WERI-Rb-1 (cell line): Measurements from ENCODE around the gene CEBPG.

Experiments used
- DNase-seq: peaks from one replicate; pipeline ENCODE4 v3.0.0-alpha.2; 2020
- H3K27ac ChIP-seq: fragments of 250-450 bp; sonication (Bioruptor Pico); 2 replicates; pipeline ENCODE4 v1.5.1; 2020; ENCODE audit warnings: mild to moderate bottlenecking, moderate library complexity
- H3K27me3 ChIP-seq: fragments of 250-450 bp; sonication (Bioruptor Pico); 2 replicates; pipeline ENCODE4 v1.5.1; 2021; ENCODE audit warnings: mild to moderate bottlenecking, low read depth, moderate library complexity; ENCODE audit not compliant: insufficient read depth, severe bottlenecking
- H3K36me3 ChIP-seq: fragments of 250-450 bp; sonication (Bioruptor Pico); 2 replicates; pipeline ENCODE4 v1.5.1; 2020; ENCODE audit warnings: mild to moderate bottlenecking, moderate library complexity
- H3K4me3 ChIP-seq: 2 replicates; pipeline ENCODE4 v1.5.1; 2011; ENCODE audit warnings: low read depth, mild to moderate bottlenecking, control low read depth, low read length
- H3K9me3 ChIP-seq: fragments of 250-450 bp; sonication (Bioruptor Pico); 2 replicates; pipeline ENCODE4 v1.5.1; 2021; ENCODE audit warnings: mild to moderate bottlenecking, moderate library complexity; ENCODE audit not compliant: severe bottlenecking
- TF ChIP-seq, protein P1 (sequence below): IDR thresholded peaks from 2 replicates; pipeline ENCODE4 v1.5.1; 2011; ENCODE audit warnings: low read depth, mild to moderate bottlenecking, control low read depth, inconsistent platforms, low read length

The CEBPG gene

DNA sequence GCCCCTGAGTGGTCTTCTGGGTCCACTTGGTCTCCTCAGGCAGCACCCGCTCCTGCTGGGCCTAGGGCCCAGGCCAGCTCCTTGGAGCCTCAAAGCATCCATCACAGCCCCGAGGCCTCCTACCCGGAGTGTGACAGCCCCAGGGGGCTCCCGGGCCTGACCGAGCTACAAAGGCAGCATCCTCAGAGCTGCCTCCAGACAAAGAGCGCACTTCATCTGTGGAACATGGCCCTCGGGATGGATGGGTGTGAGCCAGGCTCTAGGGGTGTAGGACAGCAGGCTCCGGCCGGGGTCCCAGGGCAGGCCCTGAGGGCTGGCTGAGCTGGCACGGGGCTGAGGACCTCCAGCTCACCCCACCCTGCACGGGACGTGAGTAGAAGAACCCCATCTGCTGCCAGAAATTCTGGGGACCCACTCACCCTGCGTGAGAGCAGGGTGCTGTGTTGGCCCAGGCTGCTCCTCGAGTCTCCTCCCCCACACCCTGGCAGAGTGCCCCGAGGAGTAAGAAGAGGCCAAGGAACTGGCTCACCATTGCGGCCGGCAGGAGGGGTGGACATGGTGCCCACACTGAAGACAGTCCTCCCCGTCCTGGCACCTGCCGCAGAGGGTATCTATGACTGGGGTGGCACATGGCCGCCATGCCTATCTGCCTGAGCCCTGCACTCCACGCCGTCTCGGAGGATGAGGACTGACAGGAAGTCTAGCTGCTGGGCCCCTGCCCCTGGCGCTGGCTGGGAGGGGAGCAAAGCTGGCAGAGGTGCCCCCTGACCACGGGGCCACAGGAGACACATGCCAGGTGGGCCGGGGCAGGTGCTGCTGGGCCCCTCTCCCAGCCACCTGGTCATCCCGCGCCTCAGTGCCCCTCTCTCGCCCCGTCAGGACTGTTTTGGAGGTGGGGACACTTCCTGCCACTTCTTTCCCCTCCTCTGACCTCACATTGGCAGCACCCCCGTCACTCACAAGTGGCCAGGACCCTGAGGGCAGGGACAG, 22.3 kb downstream of the CEBPG start:
- H3K4me3 ChIP-seq = no peak overlapping the region
- H3K27me3 ChIP-seq = no peaks in the 10 kb centered on the region
- no peak overlapping the region for H3K27ac ChIP-seq
- TF ChIP-seq, protein P1, sequence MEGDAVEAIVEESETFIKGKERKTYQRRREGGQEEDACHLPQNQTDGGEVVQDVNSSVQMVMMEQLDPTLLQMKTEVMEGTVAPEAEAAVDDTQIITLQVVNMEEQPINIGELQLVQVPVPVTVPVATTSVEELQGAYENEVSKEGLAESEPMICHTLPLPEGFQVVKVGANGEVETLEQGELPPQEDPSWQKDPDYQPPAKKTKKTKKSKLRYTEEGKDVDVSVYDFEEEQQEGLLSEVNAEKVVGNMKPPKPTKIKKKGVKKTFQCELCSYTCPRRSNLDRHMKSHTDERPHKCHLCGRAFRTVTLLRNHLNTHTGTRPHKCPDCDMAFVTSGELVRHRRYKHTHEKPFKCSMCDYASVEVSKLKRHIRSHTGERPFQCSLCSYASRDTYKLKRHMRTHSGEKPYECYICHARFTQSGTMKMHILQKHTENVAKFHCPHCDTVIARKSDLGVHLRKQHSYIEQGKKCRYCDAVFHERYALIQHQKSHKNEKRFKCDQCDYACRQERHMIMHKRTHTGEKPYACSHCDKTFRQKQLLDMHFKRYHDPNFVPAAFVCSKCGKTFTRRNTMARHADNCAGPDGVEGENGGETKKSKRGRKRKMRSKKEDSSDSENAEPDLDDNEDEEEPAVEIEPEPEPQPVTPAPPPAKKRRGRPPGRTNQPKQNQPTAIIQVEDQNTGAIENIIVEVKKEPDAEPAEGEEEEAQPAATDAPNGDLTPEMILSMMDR = no peak
- DNase-seq = no peak
- no peaks in the 10 kb centered on the region; the same call in 1 of the 2 replicates for H3K36me3 ChIP-seq
- H3K9me3 ChIP-seq = no peaks in the 10 kb centered on the region

DNA sequence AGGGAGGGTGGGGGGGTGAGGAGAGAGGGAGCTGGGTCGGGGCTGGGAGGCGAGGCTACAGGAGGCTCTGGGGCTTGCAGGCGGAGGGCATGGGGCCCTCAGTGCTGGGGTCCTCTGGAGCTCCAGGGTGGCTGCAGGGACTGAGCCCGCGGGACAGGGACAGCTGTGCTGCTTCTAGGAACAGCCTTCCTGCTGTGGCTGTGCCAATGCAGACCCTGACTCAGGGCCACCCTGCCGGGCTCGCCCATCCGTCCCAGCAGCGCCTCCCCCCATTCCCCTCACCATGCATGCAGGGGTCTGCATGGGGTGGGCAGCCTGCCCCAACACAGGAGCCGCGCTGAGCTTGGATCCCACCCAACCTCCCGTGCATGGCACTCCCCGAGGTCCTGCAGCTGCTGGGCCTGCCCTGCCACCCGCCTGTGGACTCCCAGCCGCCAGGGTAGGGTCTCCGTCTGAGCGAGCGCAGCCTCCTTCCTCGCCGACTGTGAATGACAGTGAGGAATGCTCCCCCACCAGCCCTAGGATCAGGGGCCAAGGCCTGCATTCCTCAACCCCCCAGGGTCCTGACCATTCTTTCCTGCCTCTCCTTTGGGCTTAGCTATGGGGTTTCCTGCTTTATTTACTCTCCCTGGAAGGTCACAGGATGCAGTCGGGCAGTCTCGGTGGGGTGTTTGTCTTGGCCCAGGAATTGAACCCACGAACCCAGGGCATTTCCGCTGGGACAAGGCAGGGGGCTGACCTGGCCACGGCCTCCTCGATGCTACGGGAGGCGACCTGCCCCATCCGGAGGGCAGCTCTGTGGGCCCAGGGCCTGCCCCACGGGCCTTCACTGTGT, 23.4 kb downstream of the CEBPG start:
- DNase-seq = no peak
- Histone ChIP-seq H3K27me3 (no peaks in the 10 kb centered on the region), H3K4me3 (no peak overlapping the region), H3K9me3 (no peaks in the 10 kb centered on the region), H3K27ac (no peak overlapping the region), H3K36me3 (no peaks in the 10 kb centered on the region; the same call in 1 of the 2 replicates)
- TF ChIP-seq, protein P1 = no peak

DNA sequence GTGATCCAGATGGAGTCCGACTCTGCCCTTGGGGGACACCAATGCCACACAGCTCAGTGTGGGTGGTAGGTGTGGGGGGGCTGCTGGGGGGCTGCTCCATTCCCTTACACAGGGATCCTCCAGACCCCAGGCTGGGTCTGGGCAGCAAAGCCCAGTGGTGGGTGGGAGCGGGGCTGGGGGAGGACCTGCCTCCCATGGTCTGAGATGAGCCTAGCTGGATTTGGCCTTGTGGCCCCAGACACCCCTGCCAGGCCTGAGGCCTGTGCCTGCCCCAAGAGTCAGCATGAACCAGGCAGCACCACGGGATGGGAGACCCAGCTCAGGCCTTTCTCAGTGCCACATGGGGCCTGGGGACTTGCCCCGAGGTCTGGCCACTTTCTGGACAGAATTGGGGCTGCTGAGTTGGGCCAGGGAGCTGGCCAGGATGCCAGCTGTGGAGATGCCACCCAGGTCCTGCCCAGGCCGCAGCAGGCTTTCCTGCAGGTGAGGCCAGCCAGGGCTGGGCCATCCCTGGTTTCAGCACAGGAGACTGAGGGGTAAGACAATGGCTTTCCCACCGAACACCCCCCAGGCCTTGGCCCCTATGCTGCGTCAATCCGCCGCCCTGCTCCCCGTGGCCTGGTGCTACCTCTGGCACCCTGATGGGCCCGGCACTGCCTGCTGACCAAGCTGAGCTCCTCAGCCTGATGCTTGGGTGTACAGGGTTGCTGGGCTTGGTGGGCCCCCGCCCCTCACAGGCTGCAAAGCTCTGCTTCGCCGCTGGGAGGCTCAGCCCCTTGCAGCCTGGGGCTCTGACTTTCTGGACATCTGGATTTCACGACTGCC, 24.2 kb downstream of the CEBPG start:
- TF ChIP-seq, protein P1 = peak; percentile 60
- Histone ChIP-seq H3K9me3 (no peaks in the 10 kb centered on the region), H3K27me3 (no peaks in the 10 kb centered on the region), H3K4me3 (no peak overlapping the region), H3K36me3 (no peaks in the 10 kb centered on the region; the same call in 1 of the 2 replicates), H3K27ac (no peak overlapping the region)
- DNase-seq = no peak

DNA sequence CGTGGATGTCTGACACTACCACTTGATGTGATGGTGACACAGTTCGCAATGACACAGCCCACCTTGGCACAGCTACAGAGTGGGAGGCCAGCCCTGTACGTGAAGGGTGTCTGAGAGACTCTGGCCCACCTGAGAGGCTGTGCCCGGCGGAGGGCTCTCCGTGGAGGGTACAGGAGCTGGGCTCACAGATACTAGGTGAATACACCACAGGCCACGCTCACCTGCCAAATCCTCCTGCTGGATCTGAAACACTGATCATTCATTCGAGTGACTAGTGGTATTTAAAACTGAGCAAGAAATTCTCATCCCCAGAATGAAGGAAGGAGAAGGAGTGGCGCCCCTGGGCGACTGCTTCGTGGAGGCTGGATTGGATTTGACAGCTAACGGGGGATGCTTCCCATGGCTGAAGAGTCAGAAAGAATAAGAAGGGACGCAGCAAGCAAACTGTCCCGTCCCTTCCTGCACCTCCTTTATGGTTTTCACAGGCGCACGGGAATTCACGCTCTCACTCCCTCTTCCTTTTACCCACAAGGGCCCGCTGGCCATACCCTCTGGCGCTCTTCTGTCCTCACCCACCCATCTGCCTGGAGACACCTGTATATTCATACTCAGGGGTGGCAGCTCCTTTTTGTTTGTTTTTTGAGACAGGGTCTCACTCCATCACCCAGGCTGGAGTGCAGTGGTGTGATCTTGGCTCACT, 25.0 kb downstream of the CEBPG start:
- Histone ChIP-seq H3K27ac (no peak overlapping the region), H3K4me3 (no peak overlapping the region)
- DNase-seq = no peak

More for the DNA sequence above, 25.0 kb downstream of the CEBPG start:
- H3K27me3 ChIP-seq = no peaks in the 10 kb centered on the region
- TF ChIP-seq, protein P1 = no peak
- no peaks in the 10 kb centered on the region; the same call in 1 of the 2 replicates for H3K36me3 ChIP-seq
- H3K9me3 ChIP-seq = no peaks in the 10 kb centered on the region
